DMS 273 treated with DMSO at 0.1 percent for 48 hours (cell line): Measurements from ENCODE around the gene CXCR2.
"Not testable (repeated sequence)": the region's sequence is repeated elsewhere in the genome, so short reads cannot be mapped to it uniquely, and the experiment has no call there.

ENCODE experiments used
- DNase-seq: peaks from one replicate; lab custom pipeline; 2025; lab: John Stamatoyannopoulos, UW

The CXCR2 gene

DNA sequence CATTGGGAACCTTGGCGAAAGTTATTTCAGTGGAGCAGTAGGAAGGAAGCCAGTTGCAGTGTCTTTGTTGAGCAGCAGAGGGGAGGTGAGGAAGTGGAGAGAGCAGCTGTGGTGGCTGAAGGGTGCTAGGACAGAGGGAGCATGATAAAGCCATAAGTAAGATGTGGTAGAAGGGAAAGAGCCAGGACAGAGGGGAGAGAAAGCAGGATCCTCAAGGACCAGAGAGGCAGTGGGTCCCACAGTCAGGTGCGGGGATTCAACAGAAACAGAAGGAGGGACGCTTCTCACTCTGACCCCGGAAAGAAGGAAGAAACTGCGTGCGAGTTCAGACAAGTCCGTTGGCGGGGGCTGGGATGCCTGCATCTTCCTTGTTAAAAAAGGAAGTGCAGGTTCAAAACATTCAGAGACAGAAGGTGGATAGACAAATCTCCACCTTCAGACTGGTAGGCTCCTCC lies at the start of gene CXCR2:
TSS of gene CXCR2 (plus strand) at position 403 of the 455 bp plus-strand sequence. CDS start 8,774 bp downstream, outside the sequence.
- no peak for DNase-seq

DNA sequence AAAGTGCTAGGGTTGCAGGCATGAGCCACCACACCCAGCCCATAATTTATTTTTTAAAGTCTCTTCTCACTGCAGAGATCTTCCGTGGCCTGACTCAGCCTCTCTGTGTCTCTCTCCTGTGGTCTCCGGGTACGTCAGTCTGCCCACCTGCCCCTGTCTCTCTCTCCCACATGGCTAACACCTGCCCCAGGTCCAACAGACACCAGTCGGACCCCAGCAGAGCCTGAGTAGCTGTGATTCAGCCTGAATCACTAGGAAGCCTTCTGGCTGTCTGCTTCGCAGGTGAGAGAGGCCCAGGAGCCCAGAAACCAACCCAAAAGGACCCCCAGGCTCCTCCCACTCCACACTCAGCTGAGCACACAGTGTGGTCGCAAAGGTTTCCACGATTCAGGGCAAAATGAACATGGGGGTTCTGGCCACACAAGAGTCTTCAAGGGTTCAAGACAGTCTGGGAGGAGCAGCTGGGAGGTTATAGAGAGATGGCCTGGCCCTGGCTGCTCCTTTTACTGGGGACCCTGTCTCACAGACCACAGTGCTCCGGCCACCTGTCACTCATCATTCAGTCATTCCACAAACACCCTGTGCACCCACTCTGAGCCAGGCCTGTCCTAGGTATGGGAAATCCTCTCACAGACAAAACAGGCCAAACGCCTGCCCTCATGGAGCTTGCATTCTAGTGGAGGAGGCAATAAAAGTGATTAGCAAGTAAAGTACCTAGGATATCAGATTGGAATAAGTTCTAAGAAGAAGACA lies 48.2 kb upstream of the CXCR2 start:
- no peak for DNase-seq

DNA sequence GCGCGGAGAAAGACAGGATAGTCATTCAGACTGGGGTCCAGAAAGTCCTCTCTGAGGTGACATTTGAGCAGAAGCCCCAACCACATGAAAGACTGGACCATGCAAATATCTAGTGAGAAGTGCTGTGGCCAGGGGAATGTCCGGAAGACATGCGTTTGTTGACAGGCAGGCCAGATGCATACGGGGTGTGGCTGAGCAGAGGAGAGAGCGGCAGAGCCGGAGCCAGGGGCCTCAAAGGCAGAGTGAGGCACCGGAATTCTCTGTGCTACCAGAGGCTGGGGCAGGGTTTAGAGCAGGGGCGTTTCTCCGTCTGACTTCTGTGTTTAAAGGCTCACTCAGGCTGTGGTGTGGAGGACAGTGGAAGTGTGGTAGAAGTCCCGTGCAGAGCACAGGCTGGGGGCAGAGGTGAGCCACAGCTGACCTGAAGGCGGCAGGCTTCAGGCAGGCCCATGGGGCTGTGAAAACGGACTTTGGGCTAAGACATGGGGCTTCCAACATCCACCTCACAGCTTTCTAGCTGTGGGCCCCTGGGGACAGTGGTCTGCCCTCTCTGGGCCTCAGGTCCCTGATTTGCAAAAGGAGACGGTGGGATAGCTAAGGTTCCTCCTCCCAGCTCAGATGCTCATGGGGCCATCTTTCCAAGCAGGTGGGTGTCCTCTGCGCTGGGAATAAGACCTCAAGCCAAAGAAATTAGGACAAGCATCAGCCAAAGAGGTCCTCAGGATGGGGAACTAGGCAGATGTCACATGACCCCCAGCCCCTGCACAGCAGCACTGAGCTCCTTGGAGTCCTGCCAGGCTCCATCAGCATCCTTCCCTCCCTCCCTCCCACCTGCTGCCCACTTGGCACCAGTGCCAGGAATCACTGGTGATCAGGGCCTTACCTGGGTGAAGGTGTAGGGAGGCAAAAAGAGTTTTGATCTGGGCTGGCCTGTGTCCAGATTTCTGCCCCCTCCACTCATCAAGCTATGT lies 45.6 kb upstream of the CXCR2 start:
- DNase-seq = no peak

DNA sequence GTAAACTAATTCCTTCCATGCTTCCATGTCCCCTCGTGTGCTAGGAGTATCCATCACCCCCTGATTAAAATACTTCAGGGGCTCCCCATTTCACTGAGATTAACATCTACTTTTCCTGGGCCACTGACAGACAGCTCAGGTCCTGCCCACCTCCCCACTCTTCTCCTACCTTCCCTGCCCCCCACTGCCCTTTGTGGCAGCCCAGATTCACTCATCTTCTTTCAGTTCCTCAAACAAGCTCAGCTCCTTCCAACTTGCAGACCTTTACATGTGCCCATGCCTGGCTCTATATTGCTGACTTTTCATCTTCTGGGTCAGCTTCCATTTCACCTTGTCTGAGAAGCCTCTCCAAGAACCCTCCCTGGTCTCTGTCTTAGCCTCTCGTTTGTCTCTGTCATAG lies 44.8 kb upstream of the CXCR2 start:
- DNase-seq = no peak

DNA sequence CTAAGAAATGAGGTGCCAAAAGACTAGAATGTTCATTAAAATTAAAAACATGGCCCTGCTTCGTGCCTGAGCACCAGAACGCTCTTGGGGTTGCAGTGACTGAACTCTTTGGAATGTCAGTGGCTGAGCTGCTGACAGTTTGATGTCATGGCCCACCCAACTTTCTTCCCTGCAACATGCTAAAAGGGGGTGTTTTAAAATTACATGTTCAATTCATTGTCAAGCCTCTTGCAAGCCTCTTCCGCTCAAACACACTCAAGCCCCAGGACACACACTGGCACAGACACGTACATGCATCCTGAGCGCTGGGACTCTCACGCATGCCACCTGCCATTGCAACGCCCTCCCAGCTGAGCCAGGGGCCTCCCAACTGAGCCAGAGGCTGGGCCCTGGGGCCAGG lies 44.1 kb upstream of the CXCR2 start:
- no peak for DNase-seq

DNA sequence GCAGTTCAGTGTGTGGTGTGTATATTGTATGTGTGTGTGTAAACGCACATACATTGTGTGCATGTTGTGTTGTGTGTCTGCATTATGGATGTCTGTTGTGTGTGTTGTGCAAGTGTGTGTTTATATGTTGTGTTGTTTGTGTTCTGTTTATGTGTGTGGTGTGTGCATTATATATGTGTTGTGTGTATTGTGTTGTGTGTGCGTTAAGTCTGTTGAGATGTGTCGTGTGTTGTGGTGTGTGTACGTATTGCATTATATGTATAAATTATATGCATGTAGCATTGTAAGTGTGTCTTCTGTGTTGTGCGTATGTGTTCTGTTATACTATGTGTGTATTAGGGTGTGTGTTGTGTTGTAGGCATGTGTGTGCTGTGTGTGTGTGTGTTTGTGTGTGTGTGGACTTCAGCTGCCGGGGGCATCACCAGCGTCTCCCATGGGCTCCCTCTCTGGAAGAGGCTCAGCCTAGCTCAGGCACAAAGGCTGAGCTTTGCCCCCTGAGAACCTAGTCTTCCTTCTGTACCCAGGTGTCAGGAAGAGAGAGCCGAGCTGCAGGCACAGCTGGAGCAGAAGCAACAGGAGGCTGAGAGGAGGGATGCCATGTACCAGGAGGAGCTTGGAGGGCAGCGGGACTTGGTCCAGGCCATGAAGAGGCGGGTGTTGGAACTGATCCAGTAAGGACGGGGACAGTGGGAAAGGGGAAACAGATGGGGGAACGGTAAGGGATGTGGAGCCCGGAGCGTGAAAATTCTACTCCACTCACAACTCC lies 43.1 kb upstream of the CXCR2 start:
- DNase-seq = no peak

DNA sequence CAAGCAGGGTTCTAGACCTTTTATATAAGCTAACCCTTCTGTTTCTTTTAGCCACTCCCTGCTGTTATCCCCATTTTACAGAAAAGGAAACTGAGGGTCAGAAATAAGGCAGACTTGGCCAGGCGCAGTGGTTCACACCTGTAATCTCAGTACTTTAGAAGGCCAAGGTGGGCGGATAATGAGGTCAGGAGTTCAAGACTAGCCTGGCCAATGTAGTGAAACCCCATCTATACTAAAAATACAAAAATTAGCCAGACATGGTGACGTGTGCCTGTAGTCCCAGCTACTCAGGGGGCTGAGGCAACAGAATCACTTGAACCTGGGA lies 42.5 kb upstream of the CXCR2 start:
- no peak for DNase-seq

DNA sequence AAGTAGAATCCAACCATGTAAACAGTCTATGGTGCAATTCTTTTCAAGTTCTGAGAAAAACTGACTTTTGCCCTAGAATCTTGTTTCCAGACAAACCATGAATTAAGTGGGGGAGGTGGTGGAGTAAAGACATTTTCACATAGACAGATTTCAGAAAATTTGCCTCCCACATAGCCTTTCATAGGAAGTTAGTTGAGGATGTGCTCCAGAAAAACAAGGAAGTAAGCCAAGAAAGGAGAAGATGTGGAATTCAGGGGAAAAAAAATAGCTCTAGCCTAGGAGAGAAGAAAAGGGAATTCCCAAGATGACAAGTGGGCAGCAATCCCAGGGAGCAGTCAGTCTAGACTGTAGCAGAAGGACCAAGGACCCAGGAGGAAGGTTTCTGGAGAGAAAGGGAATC lies 39.4 kb upstream of the CXCR2 start:
- no peak for DNase-seq

DNA sequence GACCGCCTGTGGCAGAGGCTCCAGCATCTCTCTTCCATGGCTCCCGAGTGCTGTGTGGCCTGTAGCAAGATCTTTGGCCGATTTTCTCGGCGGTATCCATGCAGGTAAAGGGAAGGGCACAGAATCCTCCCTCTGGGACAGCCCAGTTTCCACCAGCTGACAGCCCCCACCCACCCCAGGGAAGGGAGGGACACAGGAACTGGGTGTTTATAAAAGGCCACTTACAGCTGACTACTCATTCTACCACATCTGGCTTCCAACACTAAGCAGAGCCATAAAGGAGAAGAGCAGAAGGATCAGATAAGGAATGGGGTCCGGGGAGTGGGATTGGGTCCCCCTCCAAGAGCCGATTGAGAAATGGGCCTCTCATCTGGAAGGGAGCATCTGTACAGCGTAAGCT lies 36.6 kb upstream of the CXCR2 start:
- DNase-seq = no peak

DNA sequence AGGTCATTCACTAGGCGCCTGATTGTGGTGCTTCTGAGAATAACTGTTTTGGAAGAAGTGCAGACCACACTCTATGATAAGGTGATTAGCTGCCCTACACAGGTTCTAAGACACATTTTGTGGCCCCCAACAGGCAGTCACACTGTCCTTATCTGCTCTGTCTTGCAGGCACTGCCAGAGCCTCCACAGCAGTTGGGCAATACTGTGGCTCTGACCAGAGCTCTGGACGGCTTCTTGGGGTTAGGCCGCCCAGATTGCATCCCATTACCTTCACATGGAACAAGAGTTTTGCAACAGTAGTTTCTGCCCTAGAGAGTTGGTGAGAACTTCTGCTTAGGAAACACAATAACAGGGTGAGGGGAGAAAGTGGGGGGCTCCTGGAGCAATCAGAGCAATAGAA lies 34.1 kb upstream of the CXCR2 start:
- no peak for DNase-seq

DNA sequence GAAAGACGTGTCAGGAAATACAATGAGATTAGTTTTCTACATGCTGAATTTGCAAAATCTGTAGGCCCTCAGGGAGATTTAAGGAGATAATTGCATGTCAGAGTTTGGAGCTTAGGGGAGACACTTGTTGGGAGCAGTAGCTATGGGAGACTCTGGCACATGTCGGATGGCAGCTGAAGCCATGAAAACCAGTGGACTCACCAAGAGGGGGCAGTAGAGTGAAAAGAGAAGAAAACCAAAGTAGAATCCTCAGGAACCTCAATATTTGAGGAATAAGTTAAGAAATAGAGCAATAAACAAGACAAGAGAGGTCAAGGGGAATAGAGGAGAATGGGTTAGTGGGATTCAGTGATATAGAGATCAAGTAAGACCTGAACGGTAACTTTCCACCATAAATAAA lies 31.9 kb upstream of the CXCR2 start:
- no peak for DNase-seq

DNA sequence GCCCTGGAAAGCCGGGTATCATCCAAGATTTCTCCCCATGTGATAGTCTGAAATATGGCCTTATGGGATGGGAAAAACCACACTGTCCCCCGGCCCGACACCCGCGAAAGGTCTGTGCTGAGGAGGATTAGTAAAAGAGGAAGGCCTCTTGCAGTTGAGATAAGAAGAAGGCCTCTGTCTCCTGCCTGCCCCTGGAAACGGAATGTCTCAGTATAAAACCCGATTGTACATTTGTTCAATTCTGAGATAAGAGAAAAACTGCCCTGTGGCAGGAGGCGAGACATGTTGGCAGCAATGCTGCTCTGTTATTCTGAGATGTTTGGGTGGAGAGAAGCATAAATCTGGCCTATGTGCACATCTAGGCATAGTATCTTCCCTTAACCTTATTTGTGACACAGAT lies 30.0 kb upstream of the CXCR2 start:
- DNase-seq = no peak

DNA sequence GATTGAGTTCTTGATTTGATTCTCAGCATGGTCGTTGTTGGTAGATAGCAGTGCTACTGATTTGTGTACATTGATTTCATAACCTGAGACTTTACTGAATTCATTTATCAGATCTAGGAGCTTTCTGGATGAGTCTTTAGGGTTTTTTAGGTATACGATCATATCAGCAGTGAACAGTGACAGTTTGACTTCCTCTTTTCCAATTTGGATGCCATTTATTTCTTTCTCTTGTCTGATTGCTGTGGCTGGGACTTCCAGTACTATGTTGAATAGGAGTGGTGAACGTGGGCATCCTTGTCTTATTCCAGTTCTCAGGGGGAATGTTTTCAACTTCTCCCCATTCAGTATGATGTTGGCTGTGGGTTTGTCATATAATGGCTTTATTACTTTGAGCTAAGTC lies 27.9 kb upstream of the CXCR2 start:
- no peak for DNase-seq

DNA sequence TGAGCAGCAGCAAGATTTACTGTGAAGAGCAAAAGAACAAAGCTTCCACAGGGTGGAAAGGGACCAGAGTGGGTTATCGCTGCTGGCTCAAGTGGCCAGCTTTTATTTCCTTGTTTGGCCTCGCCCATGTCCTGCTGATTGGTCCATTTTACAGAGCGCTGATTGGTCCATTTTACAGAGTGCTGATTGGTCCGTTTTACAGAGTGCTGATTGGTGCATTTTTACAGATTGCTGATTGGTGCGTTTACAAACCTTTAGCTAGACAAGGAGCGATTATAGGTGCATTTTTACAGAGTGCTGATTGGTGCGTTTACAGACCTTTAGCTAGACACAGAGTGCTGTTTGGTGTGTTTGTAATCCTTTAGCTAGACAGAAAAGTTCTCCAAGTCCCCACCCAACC lies 17.0 kb upstream of the CXCR2 start:
- not testable (repeated sequence) for DNase-seq

DNA sequence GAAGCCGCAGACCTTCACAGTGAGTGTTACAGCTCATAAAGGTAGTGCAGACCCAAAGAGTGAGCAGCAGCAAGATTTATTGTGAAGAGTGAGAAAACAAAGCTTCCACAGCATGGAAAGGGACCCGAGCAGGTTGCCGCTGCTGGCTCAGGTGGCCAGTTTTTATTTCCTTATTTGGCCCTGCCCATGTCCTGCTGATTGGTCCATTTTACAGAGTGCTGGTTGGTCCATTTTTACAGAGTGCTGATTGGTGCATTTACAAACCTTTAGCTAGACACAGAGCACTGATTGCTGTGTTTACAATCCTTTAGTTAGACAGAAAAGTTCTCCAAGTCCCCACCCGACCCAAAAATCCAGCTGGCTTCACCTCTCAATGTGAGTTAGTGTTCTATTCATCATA lies 4.0 kb upstream of the CXCR2 start:
- DNase-seq = not testable (repeated sequence)

DNA sequence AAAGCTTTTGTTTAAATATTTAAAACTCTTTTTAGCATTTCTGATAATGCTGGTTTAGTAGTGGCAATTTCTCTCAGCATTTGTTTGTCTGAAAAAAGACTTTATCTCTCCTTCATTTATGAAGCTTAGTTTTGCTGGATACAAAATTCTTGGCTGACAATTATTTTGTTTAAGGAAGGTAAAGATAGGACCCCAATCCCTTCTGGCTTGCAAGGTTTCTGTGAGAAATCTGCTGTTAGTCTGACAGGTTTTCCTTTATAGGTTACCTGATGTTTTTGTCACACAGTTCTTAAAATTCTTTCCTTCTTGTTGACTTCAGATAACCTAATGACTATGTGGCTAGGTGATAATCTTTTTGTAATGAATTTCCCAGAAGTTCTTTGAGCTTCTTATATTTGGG lies 3.5 kb upstream of the CXCR2 start:
- DNase-seq = not testable (repeated sequence)

DNA sequence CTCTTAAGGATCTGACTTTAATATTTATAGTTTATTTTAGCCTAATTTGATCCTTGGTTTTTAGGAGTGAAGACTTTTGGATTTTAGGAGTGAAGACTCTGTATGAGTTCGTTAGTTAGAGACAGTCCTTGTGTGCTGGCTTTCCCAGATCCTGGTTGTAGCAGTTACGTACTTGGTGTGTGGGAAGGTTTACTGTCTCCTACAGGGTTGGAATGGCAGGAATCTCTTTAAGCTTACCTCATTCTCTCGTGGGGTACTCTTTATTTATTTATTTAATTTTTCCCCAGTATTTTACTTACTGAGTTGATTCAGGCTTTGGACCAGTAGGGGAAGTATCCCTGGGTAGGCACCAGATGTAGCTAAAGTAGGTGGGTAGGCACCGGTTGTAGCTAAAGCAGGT lies 1.8 kb upstream of the CXCR2 start:
- no peak for DNase-seq

DNA sequence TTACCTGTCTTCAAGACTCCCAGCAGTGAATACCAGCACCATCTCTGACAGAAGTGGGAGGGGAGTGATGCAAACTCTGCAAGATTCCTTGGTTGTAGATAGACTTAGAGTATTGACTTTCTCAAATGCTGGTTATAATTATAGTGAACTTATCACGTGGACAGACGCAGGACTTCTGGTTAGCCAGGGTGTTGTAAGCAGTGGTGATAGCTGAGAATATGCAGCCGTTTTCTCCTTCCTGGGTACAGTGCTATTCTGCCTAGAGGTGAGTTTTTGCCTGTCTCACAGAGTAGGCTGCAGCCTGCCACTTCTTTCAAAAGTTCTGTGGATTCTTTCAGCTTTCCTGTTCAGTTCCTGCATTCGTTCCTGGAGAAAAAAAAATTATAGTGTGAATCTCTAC lies 733 bp upstream of the CXCR2 start:
- DNase-seq = no peak

DNA sequence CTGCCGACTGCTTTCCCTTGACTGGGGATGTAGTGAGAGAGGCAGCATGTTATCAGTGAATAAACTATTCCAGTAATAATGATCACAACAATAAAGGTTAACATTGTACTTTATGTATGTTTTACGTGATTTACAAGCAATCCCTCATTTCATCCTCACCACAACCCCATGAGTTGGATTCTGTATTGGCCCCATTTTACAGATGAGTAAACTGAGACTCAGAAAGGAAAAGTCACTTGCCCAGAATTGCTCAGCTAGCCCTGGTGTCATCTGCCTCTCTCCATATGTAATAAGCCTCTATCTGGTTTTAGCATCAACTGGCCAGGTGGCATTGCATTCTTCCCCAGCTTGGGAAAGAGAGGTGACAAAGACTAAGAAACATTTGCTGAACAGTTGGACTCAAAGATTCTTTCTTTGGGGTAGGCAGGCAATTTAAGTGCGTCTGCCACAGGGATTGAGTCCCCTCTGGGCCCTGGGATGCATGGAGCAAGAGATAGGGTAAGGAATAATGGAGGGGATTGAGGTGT lies 2.2 kb downstream of the CXCR2 start:
- DNase-seq = no peak

DNA sequence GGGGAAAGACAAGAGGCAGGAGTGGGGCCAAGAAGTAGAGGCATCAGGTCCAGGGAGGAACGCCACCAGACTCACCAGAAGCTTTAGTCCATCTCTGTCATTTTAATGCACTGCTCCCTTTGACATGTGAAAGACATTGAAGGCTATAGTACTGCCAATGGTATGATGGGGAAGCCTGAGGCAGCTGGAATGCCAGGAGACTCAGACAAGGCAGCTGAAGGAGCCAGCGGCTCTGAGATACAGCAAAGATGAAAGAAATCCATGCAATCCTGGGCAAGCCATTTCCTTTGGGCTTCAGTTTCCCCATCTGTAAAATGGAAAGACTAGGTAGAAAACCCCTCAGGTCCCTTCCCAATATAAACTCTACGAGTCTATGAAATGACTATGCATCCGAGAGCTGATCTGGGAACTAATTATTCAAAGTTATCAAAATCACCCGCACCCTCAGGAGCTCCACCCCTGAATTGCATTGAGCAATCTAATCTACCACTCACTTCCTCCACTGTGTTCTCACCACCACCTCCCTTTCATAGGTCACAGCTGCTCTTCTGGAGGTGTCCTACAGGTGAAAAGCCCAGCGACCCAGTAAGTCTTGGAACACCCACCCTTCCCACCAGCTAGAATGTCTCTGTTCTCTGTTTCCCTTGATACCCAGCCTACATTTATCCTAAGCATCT lies 3.1 kb downstream of the CXCR2 start:
- DNase-seq = no peak

DNA sequence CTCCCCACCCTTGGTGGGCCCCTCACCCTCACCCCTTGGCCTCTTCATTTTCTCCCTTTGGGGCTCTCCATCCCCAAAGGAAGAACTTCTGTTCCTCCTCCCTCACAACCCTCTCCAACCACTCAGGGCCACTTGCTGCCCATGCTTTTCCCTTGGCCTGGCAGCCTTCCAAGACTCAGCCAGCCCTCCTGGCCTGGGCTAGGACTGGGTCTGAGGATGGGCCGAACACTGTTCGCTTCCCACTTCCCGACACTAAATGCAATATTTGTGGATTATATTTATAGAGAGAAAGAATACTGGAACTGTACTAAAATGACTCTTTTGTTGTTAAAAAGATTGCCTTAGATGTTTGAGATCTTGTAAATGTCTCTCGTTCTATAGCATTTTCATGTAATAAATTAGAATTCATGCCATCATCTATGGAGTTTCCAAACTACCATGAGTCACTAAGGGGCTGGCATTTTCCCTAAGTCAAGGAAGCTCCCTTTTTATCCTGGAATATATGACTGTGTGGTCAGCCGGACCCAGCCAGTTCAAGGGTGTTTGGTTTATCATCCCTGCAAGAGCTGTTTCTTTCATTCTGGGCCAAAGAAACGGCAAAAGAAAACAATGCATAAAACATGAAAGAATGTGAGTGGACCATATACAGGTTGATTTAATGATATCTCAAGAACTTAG lies 3.8 kb downstream of the CXCR2 start:
- DNase-seq = no peak
